Tibial nerve (tissue), 4 donors: ENCODE data around the gene RBFOX1.

Experiments
- CTCF ChIP-seq, 5 experiments: fragments of 200-600 bp in 3 of 5; fragments of 450-650 bp in 2 of 5; sonication (generic) in 3 of 5; IDR thresholded peaks; one replicate each; pipeline ENCODE4 v1.5.1; 2016 to 2019; ENCODE audit warnings: antibody characterized with exemption in 5 of 5, mild to moderate bottlenecking in 3 of 5, moderate library complexity in 2 of 5
- EP300 ChIP-seq, 2 donors: sonication (generic); formaldehyde crosslinking; IDR thresholded peaks; one replicate each; pipeline ENCODE4 v1.6.1; 2017; ENCODE audit warnings: antibody characterized with exemption in 2 of 2, mild to moderate bottlenecking in 1 of 2

- TF ChIP-seq CTCF (IDR thresholded peaks at IDR 0.05) (no peak), EP300 (IDR thresholded peaks at IDR 0.05) (no peak)
These were observed 28.4 kb upstream of the RBFOX1 start for GRCh38 chr16:7304279-7304678.
